Mucosa of rectum (tissue), 2 donors: Measurements from ENCODE around the gene KRT20.

Experiments used
- H3K27ac ChIP-seq, 2 donors: one replicate each; pipeline ENCODE4 v1.7.0; 2013; ENCODE audit warnings: inconsistent platforms in 2 of 2, low read depth in 2 of 2, low read length in 2 of 2
- H3K27me3 ChIP-seq, 2 donors: one replicate each; pipeline ENCODE4 v1.7.0; 2013; ENCODE audit warnings: low read length in 2 of 2; ENCODE audit not compliant: control insufficient read depth in 2 of 2, insufficient read depth in 2 of 2
- H3K36me3 ChIP-seq, 2 donors: one replicate each; pipeline ENCODE4 v1.7.0; 2013; ENCODE audit warnings: low read length in 2 of 2; ENCODE audit not compliant: control insufficient read depth in 2 of 2, insufficient read depth in 2 of 2
- H3K4me1 ChIP-seq, 2 donors: one replicate each; pipeline ENCODE4 v1.7.0; 2013; ENCODE audit warnings: low read length in 2 of 2, mild to moderate bottlenecking in 1 of 2; ENCODE audit not compliant: control insufficient read depth in 2 of 2, insufficient read depth in 2 of 2
- H3K4me3 ChIP-seq, 2 donors: one replicate each; pipeline ENCODE4 v1.7.0; 2013; ENCODE audit warnings: low read length in 2 of 2
- H3K9ac ChIP-seq, 2 donors: one replicate each; pipeline ENCODE4 v1.7.0; 2013; ENCODE audit warnings: low read length in 2 of 2, low read depth in 1 of 2, mild to moderate bottlenecking in 1 of 2
- H3K9me3 ChIP-seq, 2 donors: one replicate each; pipeline ENCODE4 v1.7.0; 2013; ENCODE audit warnings: low read length in 2 of 2; ENCODE audit not compliant: control insufficient read depth in 2 of 2
- donor health status: healthy.
- donor health status: Normal muscosa, but diverticular disease.

Gene KRT20

GRCh38 chr17:40914075-40914855, 29.2 kb upstream of the KRT20 start:
- no peak overlapping the region for H3K9ac ChIP-seq
- no peaks in the 10 kb centered on the region for H3K27me3 ChIP-seq
- no peak overlapping the region for H3K27ac ChIP-seq
- H3K4me3 ChIP-seq: no peak overlapping the region
- H3K9me3 ChIP-seq: no peaks in the 10 kb centered on the region
- H3K36me3 ChIP-seq: no peaks in the 10 kb centered on the region
- peaks cover 0 to 5% of the 10 kb centered on the region in 2 donors for H3K4me1 ChIP-seq

- Histone ChIP-seq H3K27me3 (peaks cover 0 to 5% of the 10 kb centered on the region in 2 donors), H3K9ac (no peak overlapping the region), H3K4me3 (no peak overlapping the region), H3K27ac (no peak overlapping the region), H3K36me3 (no peaks in the 10 kb centered on the region), H3K9me3 (no peaks in the 10 kb centered on the region), H3K4me1 (peaks cover 0 to 5% of the 10 kb centered on the region in 2 donors)
Observed at GRCh38 chr17:40912486-40913210, 27.6 kb upstream of the KRT20 start.

GRCh38 chr17:40910441-40910841, 25.4 kb upstream of the KRT20 start:
- Histone ChIP-seq H3K9ac (no peak overlapping the region), H3K4me1 (peaks cover 0 to 6% of the 10 kb centered on the region in 2 donors)

GRCh38 chr17:40909755-40910154, 24.7 kb upstream of the KRT20 start:
- H3K4me3 ChIP-seq: no peak overlapping the region
- no peaks in the 10 kb centered on the region for H3K36me3 ChIP-seq
- H3K9me3 ChIP-seq: no peaks in the 10 kb centered on the region
- peaks cover 0 to 5% of the 10 kb centered on the region in 2 donors for H3K27me3 ChIP-seq
- peaks cover 3 to 13% of the 10 kb centered on the region in 2 donors for H3K4me1 ChIP-seq
- H3K9ac ChIP-seq: no peak overlapping the region
- no peak overlapping the region for H3K27ac ChIP-seq

More at GRCh38 chr17:40910441-40910841, 25.4 kb upstream of the KRT20 start:
- Histone ChIP-seq H3K9me3 (no peaks in the 10 kb centered on the region), H3K27me3 (peaks cover 0 to 5% of the 10 kb centered on the region in 2 donors), H3K36me3 (no peaks in the 10 kb centered on the region), H3K27ac (no peak overlapping the region), H3K4me3 (no peak overlapping the region)

GRCh38 chr17:40909351-40909750, 24.3 kb upstream of the KRT20 start:
- Histone ChIP-seq H3K27me3 (peaks cover 0 to 5% of the 10 kb centered on the region in 2 donors), H3K36me3 (no peaks in the 10 kb centered on the region), H3K9ac (peak overlapping the region in 1 of 2 donors; percentile 14), H3K4me3 (no peak overlapping the region), H3K9me3 (no peaks in the 10 kb centered on the region), H3K27ac (no peak overlapping the region), H3K4me1 (peaks cover 3 to 17% of the 10 kb centered on the region in 2 donors)

GRCh38 chr17:40906613-40907012, 21.6 kb upstream of the KRT20 start:
- no peaks in the 10 kb centered on the region for H3K9me3 ChIP-seq
- H3K36me3 ChIP-seq: no peaks in the 10 kb centered on the region
- no peak overlapping the region for H3K27ac ChIP-seq
- H3K4me1 ChIP-seq: peaks cover 14 to 33% of the 10 kb centered on the region in 2 donors
- H3K4me3 ChIP-seq: no peak overlapping the region
- H3K9ac ChIP-seq: no peak overlapping the region
- peaks cover 0 to 5% of the 10 kb centered on the region in 2 donors for H3K27me3 ChIP-seq

- H3K36me3 ChIP-seq: no peaks in the 10 kb centered on the region
- peak overlapping the region in 1 of 2 donors; percentile 19 for H3K9ac ChIP-seq
- H3K4me3 ChIP-seq: no peak overlapping the region
- peaks cover 0 to 5% of the 10 kb centered on the region in 2 donors for H3K27me3 ChIP-seq
- peak overlapping the region; percentile 96 to 97 for H3K27ac ChIP-seq
- H3K9me3 ChIP-seq: no peaks in the 10 kb centered on the region
- peaks cover 18 to 44% of the 10 kb centered on the region in 2 donors for H3K4me1 ChIP-seq
Observed at GRCh38 chr17:40905370-40905769, 20.3 kb upstream of the KRT20 start.

- Histone ChIP-seq H3K9ac (peak overlapping the region; percentile 63 to 81), H3K36me3 (no peaks in the 10 kb centered on the region), H3K4me1 (peaks cover 18 to 39% of the 10 kb centered on the region in 2 donors), H3K27ac (peak overlapping the region; percentile 96 to 97), H3K4me3 (peak overlapping the region; percentile 63 to 64), H3K9me3 (no peaks in the 10 kb centered on the region), H3K27me3 (peaks cover 0 to 2% of the 10 kb centered on the region in 2 donors)
Observed at GRCh38 chr17:40903129-40903847, 18.2 kb upstream of the KRT20 start.

- peak overlapping the region; percentile 63 to 81 for H3K9ac ChIP-seq
- H3K36me3 ChIP-seq: no peaks in the 10 kb centered on the region
Observed at GRCh38 chr17:40902498-40902897, 17.5 kb upstream of the KRT20 start.

More at GRCh38 chr17:40902498-40902897, 17.5 kb upstream of the KRT20 start:
- H3K4me1 ChIP-seq: peaks cover 18 to 39% of the 10 kb centered on the region in 2 donors
- no peaks in the 10 kb centered on the region for H3K9me3 ChIP-seq
- peak overlapping the region; percentile 96 to 97 for H3K27ac ChIP-seq
- H3K27me3 ChIP-seq: peaks cover 0 to 2% of the 10 kb centered on the region in 2 donors
- H3K4me3 ChIP-seq: peak overlapping the region; percentile 63 to 64
